Posterior cingulate gyrus (tissue), 11 donors: Measurements from ENCODE around the gene CREB1.
A peak's percentile ranks its signal among the peaks of the same experiment; 100 is the strongest.
"Not testable (repeated sequence)": the region's sequence is repeated elsewhere in the genome, so short reads cannot be mapped to it uniquely, and the experiment has no call there.

Experiments used
- DNase-seq, 10 donors: peaks; one replicate each; pipeline versions ENCODE4 v3.0.0 to v3.0.0-alpha.2; 2020 to 2021; ENCODE audit warnings: mixed read lengths in 3 of 10
- intact Hi-C: fragments of 100-400 bp; cut with DNase I; formaldehyde crosslinking; loops from one replicate; pipeline ENCODE4 v1.15.1; 2023

The CREB1 gene

DNA sequence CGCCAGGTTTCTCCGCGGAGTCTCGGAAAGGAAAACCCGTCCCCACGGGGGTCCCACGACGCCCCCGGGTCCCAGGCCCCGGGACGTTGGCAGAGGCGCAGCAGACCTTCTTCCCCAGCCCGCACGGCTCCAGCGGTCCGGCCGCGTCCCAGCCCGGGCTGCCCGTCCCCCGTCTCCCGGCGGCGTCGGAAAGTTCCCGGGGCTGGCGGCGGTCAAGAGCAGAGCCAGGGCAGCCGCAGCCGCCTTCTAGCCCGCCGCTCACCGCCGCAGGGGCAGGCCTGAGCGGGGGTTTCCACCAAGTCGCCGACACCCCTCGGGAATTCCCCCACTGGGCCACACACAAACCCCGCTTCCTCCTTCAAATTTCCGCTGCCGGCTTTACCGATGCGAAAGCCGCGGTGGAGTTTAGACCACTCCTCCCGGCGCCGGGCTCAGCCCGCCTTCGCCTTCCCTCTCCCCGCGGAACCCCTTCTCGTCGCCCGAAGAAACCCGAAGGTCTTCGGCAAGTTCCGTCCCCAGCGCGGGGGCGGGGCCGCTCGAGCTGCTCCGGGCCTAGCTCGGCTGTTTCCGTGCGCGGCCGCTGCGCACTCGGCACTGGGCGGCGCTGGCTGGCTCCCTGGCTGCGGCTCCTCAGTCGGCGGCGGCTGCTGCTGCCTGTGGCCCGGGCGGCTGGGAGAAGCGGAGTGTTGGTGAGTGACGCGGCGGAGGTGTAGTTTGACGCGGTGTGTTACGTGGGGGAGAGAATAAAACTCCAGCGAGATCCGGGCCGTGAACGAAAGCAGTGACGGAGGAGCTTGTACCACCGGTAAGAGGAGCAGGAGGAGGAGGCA, at the start of gene CREB1:
Gene CREB1, plus strand, starts transcription at position 633 of the 830 bp plus-strand sequence. CDS start 25,674 bp downstream, outside the sequence.
- peak; percentile 97 to 100 (median 98) for DNase-seq
- intact Hi-C loops = loop anchor here (1.0 to 10.0 kb wide), 3 partner anchors 96 to 735 kb away; partner anchors contain the start of genes CCNYL1, METTL21A and PIKFYVE

DNA sequence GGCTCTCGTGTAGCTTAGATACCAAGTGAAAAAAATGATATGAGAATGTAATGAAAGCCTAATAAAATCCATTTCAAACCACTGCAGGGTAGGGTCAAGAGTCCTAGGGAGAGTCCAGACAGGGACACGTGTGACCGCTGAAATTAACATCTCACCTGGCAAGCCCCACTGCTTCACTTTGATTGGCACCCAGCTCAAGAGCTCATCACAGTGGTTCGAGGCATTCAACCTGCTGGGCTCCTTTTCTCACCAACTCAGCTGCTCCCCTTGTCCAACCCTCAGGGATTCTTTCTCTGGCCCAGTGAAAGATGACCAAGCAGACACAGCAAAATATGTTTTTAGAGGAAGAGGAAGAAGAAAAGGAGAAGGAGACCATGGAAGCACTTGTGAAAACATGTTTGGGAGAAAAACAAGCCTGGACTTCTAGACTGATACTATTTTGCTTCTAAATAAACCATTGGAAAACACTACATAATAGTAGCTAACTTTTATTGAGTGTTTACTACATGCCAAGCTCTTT, 49.2 kb upstream of the CREB1 start:
- no peak for DNase-seq
- intact Hi-C loops = no loop called here

DNA sequence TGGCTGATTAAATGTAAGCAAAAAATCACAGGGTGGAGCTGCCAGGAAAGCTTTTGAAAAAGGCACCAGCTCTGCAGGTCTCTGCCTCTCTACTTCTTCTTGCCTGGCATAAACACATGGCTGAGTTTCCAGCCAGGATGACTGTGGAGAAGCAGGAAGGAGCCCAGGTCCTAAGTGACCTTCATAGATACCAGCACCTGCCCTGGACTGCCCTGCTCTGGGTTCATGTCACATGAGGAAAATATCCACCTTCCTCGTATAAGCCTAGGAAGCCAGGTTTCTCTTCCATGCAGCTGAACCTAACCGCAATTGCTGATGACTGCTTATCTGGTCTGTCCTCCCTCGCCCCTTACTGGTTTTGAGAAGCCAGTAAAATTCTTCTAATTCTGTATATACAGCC, 47.8 kb upstream of the CREB1 start:
- DNase-seq = no peak
- intact Hi-C loops = no loop called here

DNA sequence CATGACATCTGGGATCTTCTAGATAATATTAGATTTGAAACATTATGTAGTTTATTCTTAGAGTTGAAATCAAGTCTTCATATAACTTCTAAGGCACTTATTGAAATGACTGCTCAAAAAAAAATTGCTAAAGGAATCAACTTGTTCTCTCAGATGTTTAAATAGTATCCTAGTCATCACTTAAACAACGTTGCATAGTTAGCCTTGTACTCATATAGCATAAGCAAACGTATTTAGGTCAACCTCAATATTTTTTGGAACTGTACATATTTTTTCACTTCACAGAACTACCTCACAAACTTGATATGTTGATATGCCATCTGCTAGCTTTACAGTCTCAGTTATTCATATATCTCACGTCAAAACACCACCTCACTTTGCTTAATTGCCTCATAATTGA, 47.1 kb upstream of the CREB1 start:
- intact Hi-C loops = no loop called here
- DNase-seq = no peak

DNA sequence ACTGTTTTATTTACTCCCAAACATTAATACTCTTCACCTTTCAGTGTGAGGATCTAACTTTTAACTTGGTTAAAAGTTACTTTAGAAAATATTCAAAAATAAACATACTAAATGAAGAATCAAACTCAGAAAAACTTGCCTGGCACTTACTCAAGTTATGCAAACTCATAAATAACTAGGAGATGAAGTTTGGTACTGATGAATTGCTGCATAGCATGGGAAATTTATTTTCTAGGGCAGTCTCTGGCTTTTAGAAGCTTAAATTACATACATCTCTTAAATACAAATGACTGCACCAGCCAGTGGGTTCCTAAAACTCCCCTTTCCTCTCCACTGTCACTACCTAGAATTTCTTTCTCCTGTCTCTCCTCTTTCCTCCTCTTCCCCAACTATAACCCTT, 46.7 kb upstream of the CREB1 start:
- intact Hi-C loops = no loop called here
- DNase-seq = no peak

DNA sequence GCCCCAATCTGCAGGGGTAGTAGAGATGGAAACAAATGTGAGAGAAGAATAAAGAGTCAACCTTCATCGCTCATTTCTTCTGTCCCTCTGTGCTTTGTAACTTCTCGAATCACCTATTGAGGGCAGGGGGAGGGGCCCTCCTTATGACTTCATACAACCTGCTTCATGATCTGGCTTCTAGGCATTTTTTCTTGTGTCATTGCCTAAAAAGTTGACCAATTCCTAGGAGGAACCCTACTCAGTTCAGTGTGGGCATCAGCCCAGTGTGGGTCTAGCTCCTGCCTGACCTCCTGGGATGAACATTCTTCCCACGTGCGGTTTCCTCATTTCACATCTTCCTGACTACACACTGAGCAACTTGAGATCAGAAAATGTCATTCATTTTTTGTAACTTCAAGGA, 46.3 kb upstream of the CREB1 start:
- DNase-seq = no peak
- intact Hi-C loops = no loop called here

DNA sequence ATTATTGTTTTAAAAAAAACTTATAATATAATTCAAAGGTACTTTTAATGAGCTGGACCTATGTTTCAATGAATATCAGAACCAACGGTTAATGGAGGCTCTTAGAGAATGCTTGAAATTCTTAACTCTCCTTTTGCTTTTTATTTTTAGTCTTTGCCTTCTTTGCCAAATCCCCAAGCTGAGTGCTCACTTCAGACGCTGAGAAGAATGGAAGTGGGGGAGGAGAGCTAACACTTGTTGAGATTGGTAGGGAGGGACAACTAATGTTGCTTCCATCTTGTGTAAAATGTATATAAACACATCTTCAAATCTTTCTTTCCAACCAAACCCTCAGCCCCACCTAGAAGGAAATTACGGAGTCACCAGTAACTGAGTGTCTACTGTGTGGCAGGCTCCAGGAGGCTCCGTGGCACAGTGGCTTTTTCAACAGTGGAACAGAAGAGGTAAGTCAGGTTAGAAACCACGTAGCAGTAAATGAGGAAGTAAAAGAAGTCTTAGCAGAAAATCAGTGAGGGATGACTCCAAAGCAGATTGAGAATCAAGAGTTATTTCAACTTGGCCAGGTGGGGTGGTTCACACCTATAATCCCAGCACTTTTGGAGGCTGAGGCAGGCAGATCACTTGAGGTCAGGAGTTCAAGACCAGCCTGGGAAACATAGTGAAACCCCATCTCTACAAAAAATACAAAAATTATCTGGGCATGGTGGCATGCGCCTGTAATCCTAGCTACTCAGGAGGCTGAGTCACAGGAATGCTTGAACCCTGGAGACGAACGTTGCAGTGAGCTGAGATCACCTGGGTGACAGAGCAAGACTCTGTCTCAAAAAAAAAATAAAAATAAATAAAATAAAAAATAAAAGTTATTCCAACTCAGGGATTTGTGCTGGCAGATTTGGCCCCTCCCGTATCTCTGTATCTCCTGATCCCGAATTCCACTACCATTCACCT, 45.0 kb upstream of the CREB1 start:
- DNase-seq = no peak
- intact Hi-C loops = no loop called here

DNA sequence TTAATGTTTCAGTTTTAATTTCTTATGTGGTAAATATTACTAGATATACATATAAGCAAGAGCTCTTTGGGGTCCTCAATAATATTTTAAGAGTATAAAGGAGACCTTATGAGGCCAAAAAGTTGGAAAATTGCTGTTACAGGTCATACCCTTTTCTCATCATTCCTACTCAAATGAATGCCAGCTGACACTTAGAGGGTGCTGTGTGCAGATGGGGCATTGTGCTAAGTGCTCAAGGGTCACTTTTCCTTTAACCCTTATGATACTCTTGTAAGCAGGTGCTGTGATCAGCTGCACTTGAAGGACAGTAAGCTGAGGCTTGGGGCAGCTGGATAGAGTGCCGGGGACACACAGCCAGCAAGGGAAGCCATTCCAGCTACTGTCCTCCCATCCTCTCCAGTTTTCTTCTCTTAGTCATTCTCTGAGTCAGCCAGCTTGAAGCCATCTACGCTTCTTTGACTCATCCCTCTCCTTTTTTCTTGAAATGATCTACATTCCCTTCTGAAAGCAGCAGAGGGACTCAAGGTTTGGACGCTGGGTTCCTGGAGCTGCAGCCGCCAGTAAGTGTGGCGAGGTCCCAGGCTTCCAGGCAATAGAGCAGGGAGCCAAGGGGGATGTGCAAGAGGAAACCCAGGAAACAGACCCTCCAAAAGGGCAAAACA, 42.0 kb upstream of the CREB1 start:
- peak in 3 of 10 donors; percentile 37 to 86 (median 85) for DNase-seq
- intact Hi-C loops = no loop called here

DNA sequence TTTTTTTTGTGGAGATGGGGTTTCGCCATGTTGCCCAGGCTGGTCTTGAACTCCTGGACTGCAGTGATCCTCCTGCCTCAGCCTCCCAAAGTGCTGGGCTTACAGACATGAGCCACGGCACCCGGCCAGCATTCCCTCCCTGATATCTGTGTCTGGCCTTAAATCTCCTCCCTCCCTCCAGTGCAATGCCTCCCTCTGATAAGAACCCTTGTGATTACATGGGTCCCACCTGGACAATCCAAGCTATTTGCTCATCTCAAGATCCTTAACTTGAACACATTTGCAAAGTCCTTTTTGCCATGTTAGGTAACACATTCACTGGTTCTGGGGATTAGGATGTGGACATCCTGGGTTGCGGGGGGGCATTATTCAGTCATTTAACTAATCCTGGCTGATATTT, 40.5 kb upstream of the CREB1 start:
- DNase-seq = no peak
- intact Hi-C loops = no loop called here

DNA sequence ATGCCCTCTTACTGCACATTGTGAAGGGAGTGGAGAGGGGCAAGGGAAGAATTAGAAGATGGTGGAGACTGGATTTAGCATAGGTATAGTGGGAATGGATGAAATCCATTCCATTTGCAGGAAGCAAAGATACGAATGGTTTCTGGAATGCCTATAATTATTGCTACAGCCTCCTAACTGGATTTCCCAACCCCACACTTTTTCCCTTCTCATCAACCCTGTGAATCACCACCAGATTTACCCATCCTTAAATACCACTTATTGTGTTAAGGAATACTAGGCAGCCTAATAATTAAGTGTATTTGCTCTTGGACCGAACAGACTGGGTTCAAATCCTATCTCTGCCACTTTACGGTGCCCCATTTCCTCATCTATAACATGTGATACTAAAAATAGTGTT, 39.3 kb upstream of the CREB1 start:
- intact Hi-C loops = no loop called here
- DNase-seq = no peak

DNA sequence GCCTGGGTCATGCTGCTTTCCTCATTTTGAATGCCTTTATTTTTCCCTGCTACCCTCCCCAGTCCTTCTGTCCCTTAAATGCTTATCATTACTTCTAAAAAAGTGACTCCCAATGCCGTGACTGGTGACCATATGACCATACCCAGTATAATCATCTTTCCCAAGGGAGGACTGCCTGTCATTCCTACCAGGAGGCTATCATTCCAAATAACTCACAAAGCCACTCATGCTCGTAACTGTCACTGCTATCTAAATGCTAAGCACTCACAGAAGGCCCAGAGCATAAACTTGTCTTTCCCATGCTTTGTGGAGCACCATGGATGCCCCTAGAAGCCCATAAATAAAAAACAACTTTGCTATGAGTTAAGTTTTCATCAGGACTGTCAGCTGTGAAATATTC, 38.7 kb upstream of the CREB1 start:
- DNase-seq = no peak
- intact Hi-C loops = no loop called here

DNA sequence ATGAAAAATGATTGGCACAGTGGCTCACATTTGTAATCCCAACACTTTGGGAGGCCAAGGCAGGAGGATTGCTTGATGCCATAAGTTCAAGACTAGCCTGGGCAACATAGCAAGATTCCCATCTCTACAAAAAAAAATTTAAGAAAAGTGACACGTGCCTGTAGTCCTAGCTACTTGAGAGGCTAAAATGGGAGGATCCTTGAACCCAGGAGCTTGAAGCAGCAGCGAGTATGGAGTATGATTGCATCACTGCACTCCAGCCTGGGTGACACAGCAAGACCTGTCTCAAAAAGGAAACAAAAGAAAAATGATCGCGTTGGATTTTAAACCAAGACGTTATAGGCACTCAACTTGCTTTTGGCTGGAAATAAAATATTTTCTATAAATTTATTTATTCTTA, 37.8 kb upstream of the CREB1 start:
- intact Hi-C loops = no loop called here
- DNase-seq = no peak

DNA sequence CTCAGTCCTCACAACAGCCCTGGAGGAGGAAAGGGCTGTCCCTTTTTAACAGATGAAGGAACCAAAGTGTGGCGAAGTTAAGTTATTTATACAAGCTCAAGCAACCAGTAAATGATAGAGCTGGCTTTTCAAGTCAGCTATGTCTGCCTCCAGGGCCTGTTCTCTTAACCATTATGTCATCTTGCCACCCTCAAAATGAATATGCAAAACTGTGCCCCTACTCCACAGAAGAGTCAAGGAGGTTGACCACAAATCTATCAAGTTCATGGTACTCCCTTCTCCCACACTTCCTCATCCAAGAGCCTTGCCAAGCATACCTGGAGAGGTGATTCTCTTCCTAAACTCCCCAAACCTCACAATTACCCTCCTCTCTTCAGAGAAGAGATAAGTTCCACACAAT, 37.3 kb upstream of the CREB1 start:
- intact Hi-C loops = no loop called here
- DNase-seq = no peak

DNA sequence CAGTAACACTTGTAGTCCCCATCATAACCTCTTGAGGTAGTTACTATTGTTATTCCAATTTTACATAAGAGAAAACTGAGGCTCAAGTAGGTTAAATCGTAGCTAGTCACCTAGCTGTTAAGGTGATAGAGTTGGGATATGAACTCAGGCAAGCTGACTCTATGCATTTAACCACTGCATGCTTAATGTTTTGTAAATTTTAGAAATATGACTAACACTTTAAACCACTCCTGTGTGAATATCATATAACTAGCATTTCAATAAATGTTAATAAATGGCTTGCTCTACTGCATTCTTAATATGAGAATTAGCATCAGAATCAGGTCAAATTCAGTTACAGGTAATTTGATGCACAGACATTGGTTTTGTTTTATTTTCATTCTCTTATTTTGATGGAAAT, 35.6 kb upstream of the CREB1 start:
- intact Hi-C loops = no loop called here
- no peak for DNase-seq

DNA sequence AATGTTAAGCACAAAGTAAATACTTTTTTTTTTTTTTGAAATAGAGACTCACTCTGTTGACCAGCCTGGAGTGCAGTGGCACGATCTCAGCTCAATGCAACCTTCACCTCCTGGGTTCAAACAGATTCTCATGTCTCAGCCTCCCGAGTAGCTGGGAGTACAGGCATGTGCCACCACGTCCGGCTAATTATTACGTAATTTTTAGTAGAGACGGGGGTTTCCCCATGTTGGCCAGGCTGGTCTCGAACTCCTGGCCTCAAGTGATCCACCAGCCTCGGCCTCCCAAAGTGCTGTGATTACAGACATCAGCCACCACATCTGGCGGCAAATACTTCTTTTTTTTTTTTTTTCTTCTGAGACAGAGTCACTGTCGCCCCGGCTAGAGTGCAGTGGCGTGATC, 32.8 kb upstream of the CREB1 start:
- intact Hi-C loops, DNase-seq: not testable (repeated sequence)

DNA sequence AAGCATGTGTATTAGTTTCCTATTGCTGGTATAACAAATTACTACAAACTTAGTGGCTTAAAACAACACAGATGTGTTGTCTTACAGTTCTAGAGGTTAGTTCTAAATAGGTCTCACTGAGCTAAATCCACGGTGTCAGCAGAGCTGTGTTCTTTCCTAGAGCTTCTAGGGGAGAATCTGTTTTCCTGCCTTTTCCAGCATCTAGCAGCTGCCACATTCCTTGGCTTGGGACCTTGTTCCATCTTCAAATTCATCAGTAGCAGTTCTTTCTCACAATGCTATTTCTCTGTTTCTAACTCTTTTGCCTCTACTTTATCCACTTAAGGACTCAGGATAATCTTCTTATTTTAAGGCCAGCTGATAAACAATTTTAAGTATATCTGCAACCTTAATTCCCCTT, 32.2 kb upstream of the CREB1 start:
- intact Hi-C loops = no loop called here

DNA sequence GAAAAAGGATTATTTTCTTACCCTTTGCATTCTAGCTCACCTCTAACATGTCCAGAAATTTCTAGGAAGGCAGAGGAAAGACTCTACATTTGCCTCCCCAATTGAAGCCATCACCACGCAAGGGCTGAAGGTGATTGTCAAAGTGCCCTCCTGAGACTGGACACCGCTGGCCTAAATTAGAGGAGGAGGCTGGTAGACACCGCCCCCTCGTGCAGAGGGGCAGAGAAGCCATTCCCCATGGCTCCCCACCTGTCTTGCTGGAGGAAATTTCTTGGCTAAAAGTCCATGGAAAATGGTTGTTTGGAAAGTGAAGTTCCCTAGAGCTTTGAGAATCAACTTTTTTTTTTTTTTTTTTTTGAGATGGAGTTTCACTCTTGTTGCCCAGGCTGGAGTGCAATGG, 31.3 kb upstream of the CREB1 start:
- intact Hi-C loops = no loop called here

More for the DNA sequence above, 32.2 kb upstream of the CREB1 start:
- DNase-seq = no peak

DNA sequence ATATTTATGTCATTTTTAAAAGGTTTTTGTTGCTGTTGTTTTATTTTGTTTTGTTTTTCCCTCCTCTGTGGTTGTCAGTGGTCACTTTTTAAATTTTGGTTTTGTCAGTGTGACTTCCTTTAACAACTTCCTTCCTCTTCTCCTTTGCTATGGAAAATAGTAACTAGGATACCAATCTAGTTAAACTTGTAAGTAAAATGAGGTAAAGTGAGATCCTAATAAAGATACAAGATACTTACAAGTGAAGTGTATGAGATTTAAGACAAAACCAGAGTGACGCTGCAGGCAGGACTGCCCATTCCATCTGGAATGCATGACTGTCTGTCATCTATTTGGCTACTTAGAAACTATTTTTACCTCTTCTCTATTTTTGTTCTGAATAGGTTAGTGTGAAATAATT, 30.6 kb upstream of the CREB1 start:
- intact Hi-C loops = no loop called here
- no peak for DNase-seq

More for the DNA sequence above, 31.3 kb upstream of the CREB1 start:
- no peak for DNase-seq

DNA sequence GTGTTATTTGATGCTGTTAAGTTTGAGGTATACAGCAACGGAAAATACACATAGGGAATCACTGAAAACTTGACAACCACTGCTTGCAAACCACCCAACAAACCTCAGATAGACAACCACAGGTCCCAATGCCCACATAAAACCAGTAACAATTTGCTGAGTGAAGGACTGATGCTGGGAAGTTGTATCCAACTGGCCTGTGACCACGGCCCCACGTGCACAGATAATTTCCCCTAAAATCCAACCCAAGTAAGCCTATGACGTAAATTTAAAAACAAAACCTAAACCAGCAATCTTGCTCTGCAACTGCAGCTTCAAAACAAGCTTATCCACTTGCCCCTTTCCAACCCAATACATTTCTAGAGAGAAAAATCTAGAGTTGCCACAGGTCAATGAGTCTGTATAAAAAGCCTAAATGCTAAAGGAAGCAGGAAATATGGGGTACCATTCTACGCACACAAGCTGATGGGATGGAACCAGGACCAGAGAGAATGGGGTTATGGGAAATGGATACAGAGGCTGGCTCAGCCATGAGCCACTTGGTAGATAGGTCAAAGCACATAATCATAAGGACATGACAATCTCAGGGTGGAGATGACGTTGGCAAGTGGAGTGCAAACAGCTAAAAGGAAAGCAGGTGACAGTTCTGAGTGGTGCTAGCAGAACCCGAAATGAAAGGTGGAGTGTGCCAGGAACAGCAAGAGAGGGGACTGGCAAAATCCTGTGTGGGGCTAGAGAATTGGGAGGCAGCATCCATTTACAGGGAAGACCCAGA, 27.8 kb upstream of the CREB1 start:
- intact Hi-C loops = no loop called here
- DNase-seq = no peak
